ENCODE measurements around the gene EEF2K. TPM values are rescaled to one million over a fixed set of nuclear protein-coding genes. Genes with fewer than 3 reads are reported as not detected.

EEF2K gene
- polyA plus RNA-seq, 2 donors: 4.6 to 6.9 TPM

DNA sequence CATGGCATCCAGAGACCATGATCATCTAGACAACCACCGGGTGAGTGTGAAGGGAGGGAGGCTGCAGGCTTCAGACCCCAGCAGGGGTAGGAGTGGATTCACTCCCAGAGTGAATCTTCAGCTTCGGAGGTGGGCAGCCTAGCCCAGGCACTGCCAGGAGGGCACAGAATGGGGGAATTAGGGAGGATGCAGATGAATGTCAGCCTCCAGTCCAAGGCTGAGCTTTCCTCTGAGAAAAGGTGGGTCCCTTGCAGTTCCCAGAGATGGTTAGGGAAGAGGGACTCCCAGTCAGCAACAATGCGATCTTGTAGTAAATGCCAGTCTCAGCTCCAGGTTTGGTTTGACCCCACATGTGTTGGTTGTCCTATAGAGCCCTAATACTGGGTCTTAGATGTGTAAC is 54.4 kb downstream of the EEF2K start:
- Histone ChIP-seq H3K27me3 (ENCODE audit: control insufficient read depth in 1 of 2, insufficient read depth in 2 of 2, low read length in 2 of 2) (no peaks in the 10 kb centered on the region), H3K4me1 (ENCODE audit: control insufficient read depth in 2 of 2, insufficient read depth in 2 of 2, low read length in 1 of 2) (no peaks in the 10 kb centered on the region), H3K27ac (ENCODE audit: low read depth in 2 of 2, low read length in 1 of 2) (no peak overlapping the region), H3K4me3 (ENCODE audit: low read depth in 1 of 2, low read length in 2 of 2) (no peak overlapping the region), H3K9me3 (ENCODE audit: control insufficient read depth in 2 of 2, insufficient read depth in 1 of 2, low read depth in 1 of 2, low read length in 1 of 2) (peaks cover 0 to 7% of the 10 kb centered on the region in 2 donors), H3K36me3 (ENCODE audit: control insufficient read depth in 2 of 2, insufficient read depth in 2 of 2, low read length in 1 of 2) (peaks cover 16 to 35% of the 10 kb centered on the region in 2 donors)
- WGBS, 2 donors: 97 to 98% methylated on average over 3 of the region's 3 CpGs

DNA sequence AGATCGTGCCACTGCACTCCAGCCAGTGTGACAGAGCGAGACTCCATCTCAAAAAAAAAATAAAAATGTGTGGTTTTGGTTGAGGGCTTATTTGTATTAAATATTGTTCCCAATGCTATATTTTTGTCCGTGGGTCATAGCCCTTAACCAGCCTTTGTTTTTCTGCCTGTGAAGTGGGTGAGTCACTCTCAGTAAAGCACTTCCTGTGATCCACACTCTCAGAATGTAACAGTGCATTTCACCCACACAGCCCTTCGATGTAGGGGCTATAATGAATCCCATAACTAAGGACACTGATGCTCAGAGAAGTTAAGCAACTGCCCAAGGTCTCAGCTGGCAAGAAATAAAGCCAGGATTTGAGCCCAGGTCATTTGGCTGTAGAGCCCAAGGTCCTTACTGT is 56.4 kb downstream of the EEF2K start:
- H3K27ac ChIP-seq (ENCODE audit: low read depth in 2 of 2, low read length in 1 of 2): no peak overlapping the region
- H3K4me1 ChIP-seq (ENCODE audit: control insufficient read depth in 2 of 2, insufficient read depth in 2 of 2, low read length in 1 of 2): no peaks in the 10 kb centered on the region
- WGBS, 2 donors: 82 to 85% methylated on average over 4 of the region's 4 CpGs
- H3K27me3 ChIP-seq (ENCODE audit: control insufficient read depth in 1 of 2, insufficient read depth in 2 of 2, low read length in 2 of 2): no peaks in the 10 kb centered on the region
- H3K4me3 ChIP-seq (ENCODE audit: low read depth in 1 of 2, low read length in 2 of 2): no peak overlapping the region
- peaks cover 6 to 35% of the 10 kb centered on the region in 2 donors for H3K36me3 ChIP-seq (ENCODE audit: control insufficient read depth in 2 of 2, insufficient read depth in 2 of 2, low read length in 1 of 2)
- peaks cover 0 to 6% of the 10 kb centered on the region in 2 donors for H3K9me3 ChIP-seq (ENCODE audit: control insufficient read depth in 2 of 2, insufficient read depth in 1 of 2, low read depth in 1 of 2, low read length in 1 of 2)

DNA sequence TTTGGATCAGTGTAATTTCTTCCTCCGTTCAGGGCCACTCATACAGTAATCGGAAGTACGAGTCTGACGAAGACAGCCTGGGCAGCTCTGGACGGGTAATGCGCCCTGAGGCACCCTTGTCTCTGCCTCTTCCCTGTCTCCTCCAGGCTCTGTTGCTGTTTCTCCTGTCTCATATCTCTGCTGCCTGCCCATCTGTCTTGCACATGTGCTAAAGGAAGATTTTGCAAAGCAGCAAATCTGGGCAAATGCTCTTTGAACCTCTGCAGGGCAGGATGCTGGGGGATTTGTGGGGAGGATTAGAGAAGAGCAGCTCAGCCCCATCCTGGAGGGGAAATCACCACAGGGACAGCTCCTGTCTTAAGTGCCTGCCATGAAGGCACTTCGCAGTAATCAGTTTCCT is 58.7 kb downstream of the EEF2K start:
- no peak overlapping the region for H3K27ac ChIP-seq (ENCODE audit: low read depth in 2 of 2, low read length in 1 of 2)
- H3K36me3 ChIP-seq (ENCODE audit: control insufficient read depth in 2 of 2, insufficient read depth in 2 of 2, low read length in 1 of 2): peaks cover 5 to 25% of the 10 kb centered on the region in 2 donors
- H3K27me3 ChIP-seq (ENCODE audit: control insufficient read depth in 1 of 2, insufficient read depth in 2 of 2, low read length in 2 of 2): no peaks in the 10 kb centered on the region
- H3K4me3 ChIP-seq (ENCODE audit: low read depth in 1 of 2, low read length in 2 of 2): no peak overlapping the region
- H3K9me3 ChIP-seq (ENCODE audit: control insufficient read depth in 2 of 2, insufficient read depth in 1 of 2, low read depth in 1 of 2, low read length in 1 of 2): no peaks in the 10 kb centered on the region
- WGBS, 2 donors: 73 to 89% methylated on average over 7 of the region's 7 CpGs
- peaks cover 0 to 3% of the 10 kb centered on the region in 2 donors for H3K4me1 ChIP-seq (ENCODE audit: control insufficient read depth in 2 of 2, insufficient read depth in 2 of 2, low read length in 1 of 2)

DNA sequence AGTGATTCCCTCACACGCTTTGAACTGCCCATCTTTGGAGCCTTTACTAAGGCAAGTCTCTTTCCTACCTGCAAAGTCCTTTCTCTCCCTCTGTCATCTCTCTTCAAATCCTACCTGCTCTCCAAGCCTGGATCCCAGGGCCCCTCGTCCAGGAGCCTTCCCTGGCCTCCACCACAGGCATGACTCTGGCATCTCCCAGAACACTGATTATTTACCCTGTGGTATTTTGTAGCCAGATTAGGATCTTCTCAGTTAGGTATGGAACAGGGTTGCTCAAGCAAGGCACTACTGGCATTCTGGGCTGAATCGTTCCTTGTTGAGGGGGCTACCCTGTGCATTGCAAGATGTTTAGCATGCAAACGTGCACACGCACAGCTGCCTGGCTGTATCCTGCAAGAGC is 59.3 kb downstream of the EEF2K start:
- Histone ChIP-seq H3K4me3 (ENCODE audit: low read depth in 1 of 2, low read length in 2 of 2) (no peak overlapping the region), H3K36me3 (ENCODE audit: control insufficient read depth in 2 of 2, insufficient read depth in 2 of 2, low read length in 1 of 2) (peaks cover 5 to 23% of the 10 kb centered on the region in 2 donors), H3K27ac (ENCODE audit: low read depth in 2 of 2, low read length in 1 of 2) (no peak overlapping the region), H3K9me3 (ENCODE audit: control insufficient read depth in 2 of 2, insufficient read depth in 1 of 2, low read depth in 1 of 2, low read length in 1 of 2) (no peaks in the 10 kb centered on the region), H3K27me3 (ENCODE audit: control insufficient read depth in 1 of 2, insufficient read depth in 2 of 2, low read length in 2 of 2) (no peaks in the 10 kb centered on the region), H3K4me1 (ENCODE audit: control insufficient read depth in 2 of 2, insufficient read depth in 2 of 2, low read length in 1 of 2) (peaks cover 0 to 3% of the 10 kb centered on the region in 2 donors)
- WGBS, 2 donors: 83 to 93% methylated on average over 5 of the region's 5 CpGs

DNA sequence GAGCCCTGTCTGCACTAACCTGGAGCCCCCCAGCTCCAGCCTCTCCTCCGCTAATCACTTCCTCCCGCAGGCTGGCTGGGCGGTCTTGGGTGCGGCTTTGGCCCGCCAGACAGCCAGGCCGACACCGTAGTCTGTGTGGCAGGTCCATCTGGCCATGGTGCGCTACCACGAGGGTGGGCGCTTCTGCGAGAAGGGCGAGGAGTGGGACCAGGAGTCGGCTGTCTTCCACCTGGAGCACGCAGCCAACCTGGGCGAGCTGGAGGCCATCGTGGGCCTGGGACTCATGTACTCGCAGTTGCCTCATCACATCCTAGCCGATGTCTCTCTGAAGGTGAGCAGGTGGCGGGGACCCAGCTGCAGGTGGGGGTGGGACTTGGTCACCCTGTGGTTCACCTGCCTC is 60.5 kb downstream of the EEF2K start:
- 94 to 98% methylated on average over 19 of the region's 19 CpGs for WGBS, 2 donors
- peaks cover 5 to 23% of the 10 kb centered on the region in 2 donors for H3K36me3 ChIP-seq (ENCODE audit: control insufficient read depth in 2 of 2, insufficient read depth in 2 of 2, low read length in 1 of 2)
- H3K9me3 ChIP-seq (ENCODE audit: control insufficient read depth in 2 of 2, insufficient read depth in 1 of 2, low read depth in 1 of 2, low read length in 1 of 2): no peaks in the 10 kb centered on the region

DNA sequence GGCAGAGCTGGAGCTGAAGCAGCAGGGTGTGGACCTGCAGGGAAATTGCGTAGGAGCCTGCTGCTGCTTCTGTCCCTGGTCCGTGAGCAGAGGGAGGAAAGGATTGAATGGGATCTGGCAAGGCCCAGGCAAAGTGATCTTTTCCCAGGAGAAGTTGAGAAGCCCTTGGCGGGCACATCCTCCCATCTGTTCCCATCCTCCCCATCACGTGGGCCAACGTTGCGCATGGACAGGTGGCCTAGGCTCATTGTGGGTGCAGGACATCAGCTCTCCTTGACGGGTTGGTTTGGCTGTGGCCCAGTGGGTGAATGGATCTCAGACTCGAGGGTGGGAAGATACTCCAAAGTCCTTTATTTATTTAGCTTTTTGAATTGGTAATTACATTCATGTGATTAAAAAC is 61.7 kb downstream of the EEF2K start:
- Histone ChIP-seq H3K4me1 (ENCODE audit: control insufficient read depth in 2 of 2, insufficient read depth in 2 of 2, low read length in 1 of 2) (peaks cover 0 to 3% of the 10 kb centered on the region in 2 donors), H3K9me3 (ENCODE audit: control insufficient read depth in 2 of 2, insufficient read depth in 1 of 2, low read depth in 1 of 2, low read length in 1 of 2) (no peaks in the 10 kb centered on the region), H3K36me3 (ENCODE audit: control insufficient read depth in 2 of 2, insufficient read depth in 2 of 2, low read length in 1 of 2) (peaks cover under 1 to 20% of the 10 kb centered on the region in 2 donors), H3K27ac (ENCODE audit: low read depth in 2 of 2, low read length in 1 of 2) (no peak overlapping the region), H3K4me3 (ENCODE audit: low read depth in 1 of 2, low read length in 2 of 2) (no peak overlapping the region), H3K27me3 (ENCODE audit: control insufficient read depth in 1 of 2, insufficient read depth in 2 of 2, low read length in 2 of 2) (no peaks in the 10 kb centered on the region)
- WGBS, 2 donors: 87 to 89% methylated on average over 8 of the region's 8 CpGs

More for the DNA sequence above, 60.5 kb downstream of the EEF2K start:
- Histone ChIP-seq H3K4me1 (ENCODE audit: control insufficient read depth in 2 of 2, insufficient read depth in 2 of 2, low read length in 1 of 2) (peaks cover 0 to 3% of the 10 kb centered on the region in 2 donors), H3K27me3 (ENCODE audit: control insufficient read depth in 1 of 2, insufficient read depth in 2 of 2, low read length in 2 of 2) (no peaks in the 10 kb centered on the region), H3K27ac (ENCODE audit: low read depth in 2 of 2, low read length in 1 of 2) (no peak overlapping the region), H3K4me3 (ENCODE audit: low read depth in 1 of 2, low read length in 2 of 2) (no peak overlapping the region)

DNA sequence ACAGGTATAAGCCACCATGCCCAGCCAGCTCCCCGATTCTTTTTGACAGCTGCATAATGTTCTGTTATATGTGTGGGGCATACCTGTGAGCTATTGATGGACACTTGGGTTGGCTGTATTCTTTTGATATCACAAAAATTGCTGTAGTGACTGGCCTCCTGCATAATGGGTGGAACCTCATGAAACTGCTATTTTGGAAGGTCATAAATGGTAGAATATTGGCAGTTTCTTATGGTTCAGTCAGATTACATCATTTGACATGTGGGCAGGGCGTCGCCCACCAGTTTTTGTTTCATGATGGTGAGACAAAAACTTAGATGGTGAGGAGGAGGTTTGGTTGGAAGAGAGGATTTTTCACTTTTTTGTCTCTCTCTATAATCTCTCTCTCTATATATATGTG is 64.4 kb downstream of the EEF2K start:
- Histone ChIP-seq H3K27ac (ENCODE audit: low read depth in 2 of 2, low read length in 1 of 2) (no peak overlapping the region), H3K27me3 (ENCODE audit: control insufficient read depth in 1 of 2, insufficient read depth in 2 of 2, low read length in 2 of 2) (no peaks in the 10 kb centered on the region), H3K4me3 (ENCODE audit: low read depth in 1 of 2, low read length in 2 of 2) (no peak overlapping the region), H3K9me3 (ENCODE audit: control insufficient read depth in 2 of 2, insufficient read depth in 1 of 2, low read depth in 1 of 2, low read length in 1 of 2) (no peaks in the 10 kb centered on the region), H3K36me3 (ENCODE audit: control insufficient read depth in 2 of 2, insufficient read depth in 2 of 2, low read length in 1 of 2) (peaks cover 0 to 17% of the 10 kb centered on the region in 2 donors), H3K4me1 (ENCODE audit: control insufficient read depth in 2 of 2, insufficient read depth in 2 of 2, low read length in 1 of 2) (peaks cover 0 to 3% of the 10 kb centered on the region in 2 donors)
- 90 to 98% methylated on average over 3 of the region's 3 CpGs for WGBS, 2 donors

DNA sequence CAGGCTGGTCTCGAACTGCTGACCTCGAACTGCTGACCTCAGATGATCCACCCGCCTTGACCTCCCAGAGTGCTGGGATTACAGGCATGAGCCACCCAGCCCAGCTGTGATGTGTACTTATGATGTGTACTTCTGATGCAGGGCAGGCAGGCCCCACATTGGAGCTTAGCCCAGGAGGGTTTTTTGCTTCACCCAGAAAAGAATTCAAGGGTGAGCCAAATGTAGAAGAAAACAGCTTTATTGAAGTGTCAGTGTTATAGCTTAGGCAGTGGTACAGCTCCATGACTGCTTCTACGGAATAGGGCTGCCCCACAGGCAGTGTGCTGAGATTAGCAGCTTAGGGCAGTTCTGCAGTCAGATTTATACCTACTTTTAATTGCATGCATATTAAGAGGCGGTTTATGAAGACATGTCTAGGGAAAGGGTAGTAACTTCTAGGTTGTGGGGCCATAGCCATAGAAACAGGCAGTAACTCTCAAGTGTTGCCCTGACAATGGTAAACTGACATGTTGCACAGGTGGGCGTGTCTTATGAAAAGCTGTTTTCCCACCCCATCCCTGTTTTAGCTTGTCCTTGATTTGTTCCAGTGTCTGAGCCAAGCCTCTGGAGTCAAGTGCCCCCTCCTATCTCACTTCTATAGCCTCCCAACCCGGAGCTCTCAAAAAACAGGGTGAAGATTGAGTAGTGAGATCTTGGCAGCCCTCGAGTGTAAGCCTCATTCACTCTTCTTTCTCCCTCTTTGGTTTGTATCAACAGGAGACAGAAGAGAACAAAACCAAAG is 67.0 kb downstream of the EEF2K start:
- peaks cover 0 to 10% of the 10 kb centered on the region in 2 donors for H3K36me3 ChIP-seq (ENCODE audit: control insufficient read depth in 2 of 2, insufficient read depth in 2 of 2, low read length in 1 of 2)
- no peaks in the 10 kb centered on the region for H3K9me3 ChIP-seq (ENCODE audit: control insufficient read depth in 2 of 2, insufficient read depth in 1 of 2, low read depth in 1 of 2, low read length in 1 of 2)
- no peak overlapping the region for H3K27ac ChIP-seq (ENCODE audit: low read depth in 2 of 2, low read length in 1 of 2)
- H3K4me1 ChIP-seq (ENCODE audit: control insufficient read depth in 2 of 2, insufficient read depth in 2 of 2, low read length in 1 of 2): no peaks in the 10 kb centered on the region
- WGBS, 2 donors: 59 to 66% methylated on average over 8 of the region's 8 CpGs
- H3K27me3 ChIP-seq (ENCODE audit: control insufficient read depth in 1 of 2, insufficient read depth in 2 of 2, low read length in 2 of 2): no peaks in the 10 kb centered on the region
- no peak overlapping the region for H3K4me3 ChIP-seq (ENCODE audit: low read depth in 1 of 2, low read length in 2 of 2)

DNA sequence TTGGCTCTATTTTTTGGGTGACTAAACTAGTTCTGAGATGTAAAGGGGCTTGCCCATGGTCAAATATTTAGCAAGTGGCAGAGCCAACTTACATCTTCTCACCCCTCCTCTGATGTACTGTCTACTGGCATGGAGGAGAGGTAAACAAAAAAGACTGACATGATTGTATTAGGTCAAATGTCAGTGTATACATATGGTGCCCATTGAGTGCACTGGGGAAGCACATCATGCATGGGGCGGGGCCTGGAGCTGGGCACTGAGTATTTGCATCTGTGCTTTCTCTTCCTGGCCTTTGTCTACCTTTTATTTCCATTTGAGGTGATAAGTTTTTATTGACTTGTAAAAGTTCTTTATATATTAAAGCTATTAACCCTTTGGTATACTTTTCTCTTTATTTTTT is 68.8 kb downstream of the EEF2K start:
- Histone ChIP-seq H3K9me3 (ENCODE audit: control insufficient read depth in 2 of 2, insufficient read depth in 1 of 2, low read depth in 1 of 2, low read length in 1 of 2) (no peaks in the 10 kb centered on the region), H3K36me3 (ENCODE audit: control insufficient read depth in 2 of 2, insufficient read depth in 2 of 2, low read length in 1 of 2) (peaks cover 0 to 17% of the 10 kb centered on the region in 2 donors), H3K27ac (ENCODE audit: low read depth in 2 of 2, low read length in 1 of 2) (no peak overlapping the region), H3K4me1 (ENCODE audit: control insufficient read depth in 2 of 2, insufficient read depth in 2 of 2, low read length in 1 of 2) (no peaks in the 10 kb centered on the region), H3K27me3 (ENCODE audit: control insufficient read depth in 1 of 2, insufficient read depth in 2 of 2, low read length in 2 of 2) (no peaks in the 10 kb centered on the region), H3K4me3 (ENCODE audit: low read depth in 1 of 2, low read length in 2 of 2) (no peak overlapping the region)
- WGBS, 2 donors: 95 to 100% methylated on average over 1 of the region's 1 CpG
